GM12892 (cell line): Measurements from ENCODE around the gene KBTBD6.
"Not testable (repeated sequence)": the region's sequence is repeated elsewhere in the genome, so short reads cannot be mapped to it uniquely, and the experiment has no call there.

Experiments
- DNase-seq: peaks from one replicate; pipeline ENCODE4 v3.0.0; 2011; ENCODE audit not compliant: insufficient read length
- FAIRE-seq: peaks from 2 replicates; lab custom pipeline; 2011; peaks lifted over from hg19 to GRCh38; lab: Jason Lieb, UNC
- POLR2A ChIP-seq: IDR thresholded peaks from 2 replicates; pipeline ENCODE4 v1.6.1; 2011; ENCODE audit warnings: low read depth, low read length, control low read depth
- POLR2AphosphoS5 ChIP-seq: IDR thresholded peaks from 2 replicates; pipeline ENCODE4 v1.6.1; 2011; ENCODE audit warnings: low read depth, low read length, control low read depth
- TAF1 ChIP-seq: IDR thresholded peaks from 2 replicates; pipeline ENCODE4 v1.6.1; 2011; ENCODE audit warnings: low read depth, mild to moderate bottlenecking, control low read depth, low read length, borderline replicate concordance

The KBTBD6 gene

GRCh38 chr13:41152005-41152404 lies 19.4 kb upstream of the KBTBD6 start:
- DNase-seq (no peak), FAIRE-seq (no peak)
- TF ChIP-seq POLR2AphosphoS5: no peak
- TF ChIP-seq TAF1: no peak
- no peak for TF ChIP-seq POLR2A

- DNase-seq (no peak), FAIRE-seq (no peak)
- no peak for TF ChIP-seq POLR2AphosphoS5
- TF ChIP-seq POLR2A: no peak
- TF ChIP-seq TAF1: no peak
Observed at GRCh38 chr13:41150058-41150457, 17.5 kb upstream of the KBTBD6 start.

GRCh38 chr13:41148419-41149283 lies 16.0 kb upstream of the KBTBD6 start:
- DNase-seq (no peak), FAIRE-seq (no peak)
- no peak for TF ChIP-seq TAF1
- no peak for TF ChIP-seq POLR2AphosphoS5
- TF ChIP-seq POLR2A: no peak

- TF ChIP-seq TAF1 (no peak), POLR2AphosphoS5 (no peak), POLR2A (no peak)
- no peak for FAIRE-seq
Observed at GRCh38 chr13:41145136-41145908, 12.7 kb upstream of the KBTBD6 start.

GRCh38 chr13:41144576-41144975 lies 12.0 kb upstream of the KBTBD6 start:
- DNase-seq (no peak), FAIRE-seq (no peak)
- TF ChIP-seq POLR2AphosphoS5 (no peak), POLR2A (no peak), TAF1 (no peak)

More at GRCh38 chr13:41145136-41145908, 12.7 kb upstream of the KBTBD6 start:
- no peak for DNase-seq

GRCh38 chr13:41139296-41139966 lies 6.8 kb upstream of the KBTBD6 start:
- DNase-seq: no peak
- no peak for TF ChIP-seq POLR2A
- TF ChIP-seq TAF1: no peak
- no peak for TF ChIP-seq POLR2AphosphoS5
- FAIRE-seq: no peak

- FAIRE-seq (no peak), DNase-seq (no peak)
- TF ChIP-seq POLR2AphosphoS5: no peak
Observed at GRCh38 chr13:41137951-41138350, 5.3 kb upstream of the KBTBD6 start.

- TF ChIP-seq POLR2A (no peak), TAF1 (no peak), POLR2AphosphoS5 (no peak)
- FAIRE-seq (no peak), DNase-seq (no peak)
Observed at GRCh38 chr13:41137241-41137640, 4.6 kb upstream of the KBTBD6 start.

- FAIRE-seq: no peak
- no peak for DNase-seq
- no peak for TF ChIP-seq POLR2AphosphoS5
- TF ChIP-seq POLR2A: no peak
- TF ChIP-seq TAF1: no peak
Observed at GRCh38 chr13:41136396-41137031, 3.9 kb upstream of the KBTBD6 start.

GRCh38 chr13:41133951-41134350 lies 1.3 kb upstream of the KBTBD6 start:
- TF ChIP-seq TAF1: no peak
- TF ChIP-seq POLR2AphosphoS5: no peak
- TF ChIP-seq POLR2A: no peak
- no peak for FAIRE-seq

GRCh38 chr13:41131660-41132511 lies 716 bp downstream of the KBTBD6 start:
- DNase-seq, FAIRE-seq: not testable (repeated sequence)

More at GRCh38 chr13:41133951-41134350, 1.3 kb upstream of the KBTBD6 start:
- no peak for DNase-seq

GRCh38 chr13:41131189-41131588 lies 1.4 kb downstream of the KBTBD6 start:
- DNase-seq, FAIRE-seq: not testable (repeated sequence)
